Stimulated activated naive CD4-positive, alpha-beta T cell treated with Interleukin-2 at 50 U/mL for 16 hours (primary cell): Measurements from ENCODE around the gene RBM20.
"Not testable (repeated sequence)": the region's sequence is repeated elsewhere in the genome, so short reads cannot be mapped to it uniquely, and the experiment has no call there.

Experiments
- DNase-seq: peaks from one replicate; lab custom pipeline; 2025; lab: John Stamatoyannopoulos, UW

RBM20 gene

GRCh38 chr10:110706690-110707098 lies 62.6 kb downstream of the RBM20 start:
- DNase-seq, result no peak

- DNase-seq, result no peak
These were observed 64.8 kb downstream of the RBM20 start for GRCh38 chr10:110708776-110709443.

- DNase-seq, result no peak
These were observed 65.3 kb downstream of the RBM20 start for GRCh38 chr10:110709444-110709828.

- no peak for DNase-seq
These were observed 65.9 kb downstream of the RBM20 start for GRCh38 chr10:110709964-110710587.

GRCh38 chr10:110710621-110711020 lies 66.5 kb downstream of the RBM20 start:
- DNase-seq, result no peak

- no peak for DNase-seq
These were observed 67.2 kb downstream of the RBM20 start for GRCh38 chr10:110711382-110711781.

GRCh38 chr10:110714356-110714755 lies 70.2 kb downstream of the RBM20 start:
- no peak for DNase-seq

GRCh38 chr10:110717781-110718589 lies 73.8 kb downstream of the RBM20 start:
- no peak for DNase-seq

- no peak for DNase-seq
These were observed 77.4 kb downstream of the RBM20 start for GRCh38 chr10:110721406-110722038.

GRCh38 chr10:110723224-110723891 lies 79.2 kb downstream of the RBM20 start:
- no peak for DNase-seq

- DNase-seq, result no peak
These were observed 80.2 kb downstream of the RBM20 start for GRCh38 chr10:110724116-110724921.

- DNase-seq, result no peak
These were observed 80.8 kb downstream of the RBM20 start for GRCh38 chr10:110724937-110725336.

GRCh38 chr10:110725801-110726630 lies 81.9 kb downstream of the RBM20 start:
- no peak for DNase-seq

- DNase-seq, result not testable (repeated sequence)
These were observed 83.6 kb downstream of the RBM20 start for GRCh38 chr10:110727785-110728184.

- DNase-seq, result no peak
These were observed 86.4 kb downstream of the RBM20 start for GRCh38 chr10:110730345-110731050.

- DNase-seq, result no peak
These were observed 89.2 kb downstream of the RBM20 start for GRCh38 chr10:110733218-110733952.

- no peak for DNase-seq
These were observed 91.5 kb downstream of the RBM20 start for GRCh38 chr10:110735620-110736027.

- no peak for DNase-seq
These were observed 93.9 kb downstream of the RBM20 start for GRCh38 chr10:110737886-110738634.
